NOMO-1 (cell line): Measurements from ENCODE around the gene SPCS3.
"Not testable (repeated sequence)": the region's sequence is repeated elsewhere in the genome, so short reads cannot be mapped to it uniquely, and the experiment has no call there.

Source experiments
- DNase-seq, 2 experiments: peaks; one replicate each; lab custom pipeline; 2025; ENCODE audit not compliant: unreplicated experiment in 2 of 2; lab: John Stamatoyannopoulos, UW

SPCS3 gene

DNA sequence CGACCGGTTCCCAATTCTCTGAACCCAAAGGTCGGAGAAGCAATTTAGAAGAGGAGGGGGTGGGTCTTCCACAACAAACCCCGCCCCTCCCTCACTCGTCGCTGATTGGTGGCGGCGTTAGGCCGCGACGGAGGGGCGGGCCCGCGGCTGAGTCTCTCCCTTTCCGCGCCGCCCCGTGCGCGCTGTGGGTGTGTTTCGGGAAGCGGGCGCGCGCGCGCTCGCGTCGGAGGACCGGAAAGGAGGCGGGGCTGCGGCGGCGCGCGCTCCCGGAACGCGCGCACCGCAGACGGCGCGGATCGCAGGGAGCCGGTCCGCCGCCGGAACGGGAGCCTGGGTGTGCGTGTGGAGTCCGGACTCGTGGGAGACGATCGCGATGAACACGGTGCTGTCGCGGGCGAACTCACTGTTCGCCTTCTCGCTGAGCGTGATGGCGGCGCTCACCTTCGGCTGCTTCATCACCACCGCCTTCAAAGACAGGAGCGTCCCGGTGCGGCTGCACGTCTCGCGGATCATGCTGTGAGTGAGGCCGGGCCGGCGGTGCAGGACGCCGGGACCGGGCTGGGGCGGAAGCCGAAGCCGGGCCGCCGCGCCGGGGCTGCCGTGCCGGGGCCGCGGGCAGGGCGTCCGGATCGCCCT, at the start of gene SPCS3:
Gene SPCS3 (plus strand): TSS at position 263 of the 636 bp plus-strand sequence. CDS start 111 bp downstream, at position 374.
- DNase-seq: peak; percentile 93 to 96

DNA sequence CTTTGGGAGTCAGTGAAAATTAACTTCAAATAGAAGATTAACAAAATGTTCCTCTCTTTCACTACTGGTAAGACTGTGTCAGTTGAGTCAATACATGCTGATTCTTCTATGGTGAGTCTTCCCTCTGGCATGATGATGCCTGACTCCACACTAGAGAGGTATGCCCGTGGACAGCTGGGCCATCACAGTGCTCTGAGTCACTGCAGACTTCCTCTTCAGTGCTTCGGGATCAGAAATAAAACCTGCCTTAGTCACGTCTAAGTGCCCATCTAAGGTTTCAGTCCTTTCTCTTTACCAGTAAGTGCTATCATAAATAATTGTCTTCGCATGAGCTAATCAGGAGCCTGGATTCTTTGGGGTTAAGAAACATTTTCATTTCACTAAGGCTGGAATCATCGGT, 49.1 kb upstream of the SPCS3 start:
- DNase-seq: no peak

DNA sequence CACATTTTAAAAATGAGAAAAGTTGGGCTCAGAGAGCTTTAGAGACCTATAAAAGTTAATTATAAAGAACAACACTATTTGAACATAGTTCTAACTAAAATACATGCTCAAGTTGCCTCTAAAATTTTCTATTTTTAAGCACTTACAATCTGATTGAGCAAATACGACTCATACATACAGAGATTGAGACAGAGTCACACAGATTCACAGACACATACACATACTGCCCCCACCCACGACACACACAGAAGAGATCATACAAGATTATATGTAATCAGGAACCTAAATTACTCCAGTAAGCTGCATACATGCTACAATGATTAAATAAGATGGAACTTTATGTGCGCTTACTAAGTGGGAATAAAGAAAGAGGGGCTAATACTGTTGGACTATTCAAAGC, 48.0 kb upstream of the SPCS3 start:
- no peak for DNase-seq

DNA sequence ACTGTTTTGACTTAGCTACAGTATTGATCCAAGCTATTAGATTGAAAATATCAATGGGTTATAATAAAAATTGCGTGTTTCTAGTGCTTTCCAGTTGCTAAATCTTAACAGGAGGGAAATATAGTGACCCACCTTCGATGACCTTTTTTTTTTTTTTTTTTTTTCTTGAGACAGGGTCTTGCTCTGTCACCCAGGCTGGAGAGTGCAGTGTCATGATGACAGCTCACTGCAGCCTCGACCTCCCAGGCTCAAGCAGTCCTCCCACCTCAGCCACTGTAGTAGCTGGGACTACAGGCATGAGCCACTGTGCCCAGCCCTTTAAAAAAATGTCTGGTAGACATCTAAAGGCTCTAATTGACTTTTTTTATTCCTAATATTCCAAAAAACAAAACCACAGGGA, 47.0 kb upstream of the SPCS3 start:
- DNase-seq: no peak

DNA sequence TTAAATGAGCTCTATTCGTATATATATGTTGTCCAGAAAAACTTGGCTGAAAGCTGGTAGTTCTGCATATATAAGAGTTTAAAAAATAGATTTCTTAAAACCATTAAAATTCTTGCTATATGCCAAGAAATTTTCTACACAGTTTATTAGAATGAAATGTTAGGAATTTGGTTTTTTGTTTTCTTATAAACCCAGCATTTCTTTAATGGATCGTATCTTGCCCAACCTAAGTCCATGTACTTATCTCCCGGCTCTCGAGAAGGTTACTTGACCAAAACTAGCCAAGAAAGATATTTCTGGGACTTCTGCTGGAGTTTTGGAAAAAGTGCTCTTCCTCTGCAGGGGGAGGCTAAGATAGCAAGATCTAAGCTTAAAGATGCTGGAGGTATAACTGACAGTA, 46.0 kb upstream of the SPCS3 start:
- no peak for DNase-seq

DNA sequence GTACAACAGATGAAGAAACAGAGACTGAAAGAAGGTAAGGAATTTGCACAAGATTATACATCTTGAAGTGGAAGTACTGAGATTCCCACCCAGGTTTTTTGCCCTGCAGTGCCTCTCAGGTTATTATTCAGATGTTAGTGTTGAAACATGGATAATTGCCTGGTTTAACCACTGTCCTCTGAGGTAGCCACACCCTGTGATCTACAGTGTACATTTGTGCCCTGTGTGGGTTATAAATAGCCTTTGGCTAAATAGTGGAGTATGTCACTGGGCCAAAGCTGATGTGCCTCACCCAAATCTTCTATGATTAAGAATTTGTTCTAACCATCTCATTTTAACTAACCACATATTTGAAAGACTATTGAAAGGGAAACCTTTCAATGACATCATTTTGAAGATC, 45.3 kb upstream of the SPCS3 start:
- DNase-seq: no peak

DNA sequence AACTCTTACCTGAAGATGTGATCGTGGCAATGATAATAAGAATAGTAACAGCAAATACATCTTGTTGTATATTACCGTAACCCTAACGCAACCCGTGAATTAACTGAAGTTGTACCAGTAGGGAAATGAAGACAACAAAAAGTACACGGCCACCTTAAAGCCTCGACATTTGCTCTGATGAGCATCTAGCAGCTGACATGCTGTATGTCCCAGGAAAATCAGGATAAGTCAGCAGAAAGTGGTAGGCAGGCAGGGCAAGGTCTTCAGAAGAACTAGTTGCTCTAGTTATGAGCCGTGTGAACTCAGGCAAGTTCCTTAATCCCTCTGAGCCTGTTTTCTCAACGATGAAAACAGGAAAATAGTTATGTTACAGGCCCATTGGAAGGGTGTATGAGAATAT, 43.1 kb upstream of the SPCS3 start:
- no peak for DNase-seq

DNA sequence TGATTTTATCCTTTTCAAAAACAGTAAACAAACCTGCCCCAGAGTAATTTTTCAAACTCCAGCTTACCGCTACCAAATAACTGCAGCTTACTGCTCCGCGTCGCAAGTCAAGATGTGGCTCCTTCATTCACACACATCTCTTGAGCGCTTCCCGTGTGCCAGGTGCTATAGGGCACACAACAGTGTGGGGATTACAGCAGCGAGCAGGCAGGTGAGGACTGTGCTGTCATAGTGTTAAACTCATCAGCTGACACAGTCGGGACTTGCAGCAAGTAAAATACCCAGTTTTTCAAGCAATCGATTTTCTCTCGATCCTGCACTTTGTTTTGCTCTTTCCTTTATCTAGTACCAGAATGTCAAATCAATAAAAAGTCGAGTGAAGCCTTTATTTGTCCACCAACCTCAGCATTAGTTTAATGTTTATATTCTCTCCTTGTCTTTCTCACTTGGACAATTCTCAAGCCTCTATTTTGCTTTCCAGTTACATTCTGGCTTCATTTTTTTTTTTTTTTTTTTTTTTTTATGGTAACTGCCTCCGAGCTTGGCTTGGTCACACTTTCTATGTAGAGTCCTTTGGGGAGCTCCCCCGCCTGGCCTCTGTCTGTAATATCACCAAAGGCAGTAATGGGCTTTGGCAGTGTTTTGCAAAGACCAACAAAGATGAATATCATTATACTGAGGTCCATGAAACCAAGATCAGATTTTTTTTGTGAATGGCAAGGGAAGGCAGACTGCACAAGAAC, 42.4 kb upstream of the SPCS3 start:
- peak in 1 of 2 experiments; percentile 1 for DNase-seq

DNA sequence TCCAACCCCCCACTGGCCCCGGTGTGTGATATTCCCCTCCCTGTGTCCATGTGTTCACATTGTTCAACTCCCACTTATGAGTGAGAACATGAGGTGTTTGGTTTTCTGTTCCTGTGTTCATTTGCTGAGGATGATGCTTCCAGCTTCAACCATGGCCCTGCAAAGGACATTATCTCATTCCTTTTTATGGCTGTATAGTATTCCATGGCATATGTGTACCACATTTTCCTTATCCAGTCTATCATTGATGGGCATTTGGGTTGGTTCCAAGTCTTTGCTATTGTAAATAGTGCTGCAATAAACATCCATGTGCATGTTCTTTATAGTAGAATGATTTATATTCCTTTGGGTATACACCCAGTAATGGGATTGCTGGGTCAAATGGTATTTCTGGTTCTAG, 40.2 kb upstream of the SPCS3 start:
- DNase-seq: not testable (repeated sequence)

DNA sequence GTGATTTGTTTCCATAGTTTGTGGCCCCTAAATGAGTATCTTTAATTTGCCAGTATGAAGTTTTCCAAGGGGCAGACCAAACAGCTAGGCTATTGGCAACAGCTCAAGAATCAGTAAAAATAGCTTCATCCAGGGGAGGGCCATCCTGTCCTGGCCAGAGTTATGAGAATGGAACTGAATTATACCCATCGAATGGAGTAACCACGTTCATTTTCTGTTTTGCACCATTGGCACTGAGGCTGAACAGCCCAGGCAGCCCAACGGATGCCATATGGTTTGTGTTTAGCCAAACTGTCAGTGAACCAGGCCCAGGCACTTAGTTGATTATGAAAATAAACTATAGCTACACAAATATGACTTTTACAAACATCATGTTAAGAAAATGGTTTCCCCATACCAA, 33.0 kb upstream of the SPCS3 start:
- DNase-seq: no peak

DNA sequence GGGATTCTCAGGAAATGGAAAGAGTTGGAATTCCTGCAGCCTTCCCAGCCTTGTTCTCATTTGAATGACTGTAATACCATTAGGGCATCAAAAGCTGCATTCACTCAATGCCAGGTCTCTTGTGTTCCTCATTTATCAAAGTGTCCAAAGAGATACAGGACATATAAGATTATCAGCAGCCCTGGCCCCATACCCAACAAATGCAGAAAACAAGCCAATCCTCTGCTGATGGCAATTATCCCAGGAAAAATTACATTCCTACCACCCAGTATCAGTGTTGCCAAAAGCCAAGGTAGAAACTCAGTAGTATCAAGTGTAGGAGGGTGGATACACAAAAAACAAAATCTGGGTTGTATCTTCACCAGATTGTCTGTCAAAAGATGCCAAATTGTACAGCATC, 32.2 kb upstream of the SPCS3 start:
- no peak for DNase-seq

DNA sequence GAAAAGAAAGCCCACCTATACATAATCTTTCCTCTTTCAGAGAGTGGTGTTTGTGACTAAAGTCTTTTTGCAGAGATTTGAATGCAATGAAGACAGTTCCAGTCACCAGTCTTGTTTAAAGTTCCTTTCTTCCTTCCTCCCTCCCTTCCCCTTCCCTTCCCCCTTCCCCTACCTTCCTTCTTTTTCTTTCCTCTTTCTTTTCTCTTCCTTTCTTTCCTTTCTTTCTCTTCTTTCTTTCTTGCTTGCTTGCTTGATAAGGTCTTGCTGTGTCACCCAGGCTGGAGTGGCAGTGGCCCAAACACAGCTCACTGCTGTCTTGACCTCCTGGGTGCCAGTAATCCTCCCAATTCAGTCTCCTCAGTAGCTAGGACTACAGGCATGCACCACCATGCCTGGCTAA, 31.7 kb upstream of the SPCS3 start:
- no peak for DNase-seq

DNA sequence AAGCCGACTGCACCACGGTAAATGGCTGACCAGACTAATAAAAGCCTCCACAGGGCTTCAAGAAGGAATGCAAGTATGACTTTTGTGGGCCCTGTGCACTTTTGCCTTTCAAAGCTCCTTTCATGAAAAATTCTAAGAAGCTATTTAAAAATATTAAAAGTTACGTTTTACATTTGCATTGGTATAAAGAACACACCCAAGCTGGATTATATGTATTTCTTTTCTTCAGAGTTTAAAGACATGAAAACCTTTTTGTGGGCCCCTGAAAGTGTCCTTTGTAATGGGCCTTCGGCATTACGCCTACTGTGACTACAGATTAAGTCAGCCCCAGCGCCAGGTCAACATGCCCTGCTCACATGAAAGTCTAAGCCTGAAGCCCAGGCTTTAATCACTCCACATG, 30.2 kb upstream of the SPCS3 start:
- no peak for DNase-seq

DNA sequence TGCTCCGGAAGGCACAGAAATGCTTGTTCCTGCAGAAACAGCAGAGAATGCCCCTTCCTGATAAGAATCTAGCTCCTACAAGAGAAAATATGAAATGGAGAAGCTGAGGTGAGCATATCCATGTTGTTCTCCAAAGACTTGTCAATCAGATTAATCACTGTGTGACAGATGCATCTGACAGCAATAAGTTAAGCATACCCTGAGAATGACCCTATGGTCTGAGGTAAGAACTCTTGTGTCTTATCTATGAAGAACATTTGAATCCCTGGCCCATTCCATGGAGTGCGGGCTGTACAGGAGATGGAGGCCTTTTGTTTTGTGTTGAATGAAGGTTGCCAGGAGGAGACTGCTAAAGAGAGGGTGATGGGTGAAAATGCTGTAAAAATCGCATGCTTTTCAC, 29.2 kb upstream of the SPCS3 start:
- DNase-seq: no peak

DNA sequence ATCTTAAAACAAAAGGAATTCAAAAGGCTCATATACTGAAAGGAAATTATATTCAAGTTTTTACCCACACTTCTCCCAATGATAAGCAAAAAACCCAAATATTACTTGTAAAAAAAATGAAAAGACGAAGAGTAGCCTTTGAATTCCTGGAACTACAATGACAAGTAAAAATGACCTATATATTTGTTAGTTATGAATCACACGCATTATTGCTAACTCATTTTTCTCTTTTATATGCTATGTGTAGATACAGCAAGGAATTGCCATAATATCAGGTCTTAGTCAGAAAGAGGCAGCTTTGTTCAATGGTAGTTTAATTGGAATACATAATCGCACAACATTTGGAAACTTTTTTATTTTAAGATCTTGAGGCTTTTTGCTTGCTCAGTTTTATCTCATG, 28.0 kb upstream of the SPCS3 start:
- no peak for DNase-seq

DNA sequence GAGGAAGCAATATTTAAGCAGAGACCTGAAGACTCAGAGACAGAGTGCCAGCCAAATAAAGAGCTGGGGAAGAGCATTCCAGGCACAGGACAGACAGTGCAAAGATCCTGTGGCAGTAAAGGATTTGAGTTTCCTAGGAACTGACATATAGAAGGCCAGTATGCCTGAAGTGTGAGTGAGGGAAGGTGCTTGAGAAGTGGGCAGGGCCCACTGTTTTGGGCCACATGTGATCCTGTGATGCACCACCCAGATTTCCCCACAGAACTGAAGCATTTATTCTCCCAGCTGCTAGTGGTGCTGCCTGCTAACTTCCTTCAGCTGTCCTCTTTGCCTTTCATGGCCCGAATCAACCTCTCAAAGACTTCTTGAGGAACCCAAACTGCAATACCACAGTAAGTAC, 26.8 kb upstream of the SPCS3 start:
- no peak for DNase-seq

DNA sequence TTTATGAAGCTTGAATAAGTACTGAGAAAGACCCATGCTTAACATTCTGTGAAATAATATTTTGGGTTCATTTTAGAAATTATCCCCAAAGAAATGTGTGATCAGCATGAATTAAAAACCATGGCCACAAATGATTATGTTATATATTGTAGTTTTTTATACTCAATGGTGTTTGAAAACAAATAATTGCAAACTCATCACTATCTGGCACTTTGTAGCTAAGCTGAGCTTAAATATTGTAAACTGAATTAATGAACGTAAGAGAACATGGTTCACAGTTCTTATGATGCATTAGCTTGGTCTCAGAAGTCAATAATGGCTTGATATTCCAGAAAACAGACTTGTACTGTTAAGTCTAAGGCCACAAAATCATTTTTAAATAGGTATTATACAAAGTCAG, 26.1 kb upstream of the SPCS3 start:
- no peak for DNase-seq

DNA sequence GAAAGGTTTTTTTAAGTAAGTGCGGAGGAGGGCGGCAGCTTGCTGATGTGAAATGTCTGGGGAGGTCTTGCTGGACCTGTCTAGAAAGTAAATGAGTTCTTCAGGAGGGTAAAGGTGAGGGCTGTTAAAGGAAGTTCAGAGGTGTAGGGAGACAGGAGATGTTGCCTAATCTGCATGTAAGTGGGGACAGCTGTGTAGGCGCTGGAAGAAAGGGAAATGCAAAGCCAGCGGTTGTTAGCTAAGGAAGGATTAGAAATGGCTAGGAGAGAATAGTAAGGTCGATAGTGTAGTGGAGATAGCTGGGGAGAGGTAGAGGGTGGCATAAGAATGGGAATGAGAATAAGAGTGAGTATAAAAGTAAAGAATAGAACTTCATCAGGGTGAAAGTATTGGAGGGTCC, 23.9 kb upstream of the SPCS3 start:
- DNase-seq: not testable (repeated sequence)

DNA sequence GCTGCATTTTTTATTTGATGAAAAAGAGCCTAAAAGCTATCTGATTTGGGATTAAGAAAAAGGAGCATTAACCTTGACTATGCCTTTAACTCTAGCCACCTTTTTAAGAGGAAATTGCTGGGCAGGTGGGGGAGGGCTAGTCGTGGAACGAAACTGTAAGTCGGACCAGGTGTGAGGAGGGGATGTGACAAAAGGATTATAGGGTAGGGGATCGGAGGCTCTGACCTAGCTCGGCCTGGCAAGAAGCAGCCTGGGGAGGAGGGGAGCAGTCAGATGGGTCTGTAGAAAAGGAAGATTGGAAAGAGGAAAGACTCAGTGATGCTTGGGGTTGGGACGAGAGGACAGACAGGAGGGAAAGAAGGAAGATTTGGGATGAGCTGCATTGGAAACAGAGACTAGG, 21.1 kb upstream of the SPCS3 start:
- DNase-seq: no peak

DNA sequence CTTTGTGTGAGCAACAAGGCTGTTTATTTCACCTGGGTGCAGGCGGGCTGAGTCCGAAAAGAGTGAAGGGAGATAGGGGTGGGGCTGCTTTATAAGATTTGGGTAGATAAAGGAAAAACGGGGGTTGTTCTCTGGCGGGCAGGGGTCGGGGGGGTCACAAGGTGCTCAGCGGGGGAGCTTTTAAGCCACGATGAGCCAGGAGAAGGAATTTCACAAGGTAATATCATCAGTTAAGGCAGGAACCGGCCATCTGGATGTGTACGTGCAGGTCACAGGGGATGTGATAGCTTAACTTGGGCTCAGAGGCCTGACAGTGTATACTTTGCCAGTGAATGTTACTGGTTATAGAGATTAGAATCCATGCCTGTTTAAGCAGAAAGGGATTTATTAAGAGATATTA, 19.7 kb upstream of the SPCS3 start:
- DNase-seq: no peak

DNA sequence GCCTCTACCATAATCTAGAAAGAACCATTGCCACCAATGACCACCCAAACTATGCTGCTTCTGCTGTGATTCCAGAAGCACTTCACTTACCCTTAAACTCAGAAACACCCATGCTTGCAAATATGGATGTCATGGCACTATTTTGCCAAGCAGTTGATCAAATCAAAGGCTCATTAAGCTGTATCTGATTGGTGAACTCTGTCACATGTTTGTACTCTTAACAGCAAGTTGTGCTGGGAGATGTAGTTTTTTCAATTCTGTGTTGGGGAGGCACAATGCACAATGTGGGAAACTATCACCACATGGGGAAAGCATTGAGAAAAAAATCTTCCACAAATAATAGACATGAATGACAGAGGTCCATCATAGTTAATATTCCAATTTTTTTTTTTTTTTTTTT, 19.2 kb upstream of the SPCS3 start:
- DNase-seq: no peak
